Hematopoietic multipotent progenitor cell treated with erythropoietin and hydrocortisone succinate and interleukin-3 and kit ligand, for 15 days (in vitro differentiated cells): Measurements from ENCODE around the gene CAPN2.

Source experiments
- DNase-seq: peaks from one replicate; pipeline ENCODE4 v3.0.0-alpha.2; 2015; ENCODE audit warnings: low spot score

Gene CAPN2

GRCh38 chr1:223702735-223703667 is 9.3 kb upstream of the CAPN2 start:
- DNase-seq = no peak

- DNase-seq = no peak
Observed at GRCh38 chr1:223703668-223704013, 8.7 kb upstream of the CAPN2 start.

GRCh38 chr1:223704921-223705878 is 7.1 kb upstream of the CAPN2 start:
- no peak for DNase-seq

GRCh38 chr1:223706077-223706973 is 6.0 kb upstream of the CAPN2 start:
- DNase-seq = no peak

GRCh38 chr1:223707256-223708000 is 4.9 kb upstream of the CAPN2 start:
- no peak for DNase-seq

GRCh38 chr1:223708001-223708359 is 4.4 kb upstream of the CAPN2 start:
- no peak for DNase-seq

- no peak for DNase-seq
Observed at GRCh38 chr1:223708651-223709268, 3.6 kb upstream of the CAPN2 start.

GRCh38 chr1:223709598-223709997 is 2.7 kb upstream of the CAPN2 start:
- no peak for DNase-seq

- no peak for DNase-seq
Observed at GRCh38 chr1:223710179-223711133, 1.9 kb upstream of the CAPN2 start.

- no peak for DNase-seq
Observed at GRCh38 chr1:223711173-223711572, 1.2 kb upstream of the CAPN2 start.

- DNase-seq = no peak
Observed at GRCh38 chr1:223711747-223712193, 569 bp upstream of the CAPN2 start.

- no peak for DNase-seq
Observed at GRCh38 chr1:223712850-223713474, 623 bp downstream of the CAPN2 start.

- DNase-seq = no peak
Observed at GRCh38 chr1:223713546-223714420, 1.4 kb downstream of the CAPN2 start.

- DNase-seq = no peak
Observed at GRCh38 chr1:223714421-223714724, 2.0 kb downstream of the CAPN2 start.

- DNase-seq = no peak
Observed at GRCh38 chr1:223714849-223715603, 2.7 kb downstream of the CAPN2 start.

GRCh38 chr1:223715604-223716172 is 3.3 kb downstream of the CAPN2 start:
- DNase-seq = no peak

- DNase-seq = no peak
Observed at GRCh38 chr1:223716302-223716862, 4.0 kb downstream of the CAPN2 start.
